ENCODE results near the gene PAOX. TPM values are rescaled to one million over a fixed set of nuclear protein-coding genes. Genes with fewer than 3 reads are reported as not detected.

The PAOX gene
- total and polyA plus RNA-seq, 3 donors from 2014 or later: 24.8 to 91.5 (median 49.5) TPM

DNA sequence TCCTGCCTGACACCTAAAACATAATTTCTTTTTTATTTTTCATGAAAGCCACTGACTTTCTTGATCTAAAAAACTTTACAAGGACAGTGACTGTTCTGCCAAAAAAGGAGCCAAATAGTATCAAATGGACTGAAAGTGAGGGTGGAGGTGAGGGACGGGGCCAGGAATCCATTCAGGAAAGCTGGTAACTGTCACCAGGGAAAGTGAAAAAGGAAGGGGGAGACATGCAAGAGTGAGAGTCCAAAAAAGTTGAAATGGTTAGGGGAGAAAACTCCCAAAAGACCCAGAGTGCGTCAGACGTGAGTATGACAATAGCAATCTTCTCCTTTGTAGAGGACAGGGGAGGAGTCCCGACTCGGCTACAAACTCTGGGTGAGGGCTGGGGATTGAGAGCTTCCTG, 34.8 kb upstream of the PAOX start:
- intact Hi-C loops (cut with DNase I; ENCODE audit: low total_unique reads): no loop called here
- H3K4me1 ChIP-seq: no peaks in the 10 kb centered on the region

GRCh38 chr10:133346413-133346812, 32.6 kb upstream of the PAOX start:
- intact Hi-C loops (cut with DNase I; ENCODE audit: low total_unique reads): no loop called here
- no peaks in the 10 kb centered on the region for H3K27me3 ChIP-seq
- no peak overlapping the region for H3K4me3 ChIP-seq
- H3K36me3 ChIP-seq (ENCODE audit: low read depth, missing control alignments): no peaks in the 10 kb centered on the region
- DNase-seq: no peak
- no peak overlapping the region for H3K27ac ChIP-seq
- no peaks in the 10 kb centered on the region for H3K9me3 ChIP-seq
- 62 to 73% methylated on average over 11 of the region's 11 CpGs for WGBS, 2 donors
- TF ChIP-seq CTCF (IDR thresholded peaks at IDR 0.05): no peak
- no peak for TF ChIP-seq POLR2A (IDR thresholded peaks at IDR 0.05)
- H3K4me1 ChIP-seq: no peaks in the 10 kb centered on the region

More for the DNA sequence above, 34.8 kb upstream of the PAOX start:
- Histone ChIP-seq H3K4me3 (no peak overlapping the region), H3K27ac (no peak overlapping the region), H3K36me3 (ENCODE audit: low read depth, missing control alignments) (no peaks in the 10 kb centered on the region), H3K27me3 (no peaks in the 10 kb centered on the region), H3K9me3 (no peaks in the 10 kb centered on the region)
- 75 to 76% methylated on average over 5 of the region's 5 CpGs for WGBS, 2 donors
- no peak for TF ChIP-seq CTCF (IDR thresholded peaks at IDR 0.05)
- no peak for TF ChIP-seq POLR2A (IDR thresholded peaks at IDR 0.05)
- DNase-seq: no peak

DNA sequence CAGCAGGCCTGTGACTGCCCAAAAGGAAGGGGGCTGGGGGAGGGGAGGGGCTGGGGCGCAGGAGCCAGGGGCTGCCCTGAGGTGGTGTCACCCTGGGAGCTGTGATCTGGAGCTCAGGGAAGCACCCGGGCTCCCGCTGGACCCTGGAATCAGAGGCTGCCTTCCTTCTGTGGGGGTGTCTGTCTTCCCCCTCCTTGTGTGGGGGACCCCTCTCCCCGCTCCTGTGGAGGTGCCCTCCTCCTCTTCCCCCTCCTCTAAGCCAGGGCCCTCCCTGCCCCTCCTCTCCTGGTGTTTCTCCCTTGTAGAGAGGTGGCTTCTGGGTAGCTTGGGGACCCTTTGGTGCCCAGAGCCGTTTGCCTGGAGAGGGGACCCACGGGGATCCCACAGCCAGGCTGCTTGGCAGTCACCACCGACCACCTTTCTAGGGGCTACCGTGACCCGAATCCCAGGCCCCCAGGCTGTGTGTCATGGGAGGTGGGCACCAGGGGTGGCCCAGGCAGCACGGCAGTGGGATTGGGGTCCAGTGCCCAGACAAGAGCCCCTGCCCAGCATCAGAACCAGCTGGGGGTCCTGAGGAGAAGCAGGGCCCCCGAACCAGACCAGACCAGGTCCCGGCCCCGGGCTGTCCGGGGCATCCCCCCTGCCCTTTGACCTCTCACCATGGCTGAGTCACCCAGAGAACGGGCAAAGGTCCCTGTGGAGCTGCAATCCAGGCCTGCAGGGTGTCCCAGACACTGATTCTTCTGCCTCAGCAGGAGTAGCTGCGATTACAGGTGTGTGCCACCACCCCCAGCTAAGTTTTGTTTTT, 31.1 kb upstream of the PAOX start:
- intact Hi-C loops (cut with DNase I; ENCODE audit: low total_unique reads): no loop called here
- no peaks in the 10 kb centered on the region for H3K4me1 ChIP-seq
- no peaks in the 10 kb centered on the region for H3K27me3 ChIP-seq
- no peak overlapping the region for H3K4me3 ChIP-seq
- no peak for DNase-seq
- no peaks in the 10 kb centered on the region for H3K9me3 ChIP-seq
- no peak overlapping the region for H3K27ac ChIP-seq
- TF ChIP-seq CTCF (IDR thresholded peaks at IDR 0.05) (no peak), POLR2A (IDR thresholded peaks at IDR 0.05) (no peak)
- WGBS, 2 donors: 63 to 73% methylated on average over 9 to 16 of the region's 16 CpGs
- H3K36me3 ChIP-seq (ENCODE audit: low read depth, missing control alignments): no peaks in the 10 kb centered on the region

DNA sequence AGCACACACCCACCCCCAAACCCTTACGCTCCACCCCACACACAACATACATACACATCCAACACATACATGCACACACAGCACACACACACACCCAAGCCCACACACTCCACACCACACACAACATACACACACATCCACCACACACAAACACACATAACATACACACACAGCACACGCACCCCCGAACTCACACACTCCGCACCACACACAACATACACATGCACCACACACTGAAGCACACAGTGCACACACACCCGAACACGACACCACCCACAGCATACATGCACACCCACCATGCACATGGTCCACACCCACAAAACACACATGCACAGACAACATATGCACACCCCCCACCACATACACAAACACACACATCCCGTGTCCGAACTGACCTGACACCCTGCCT, 29.9 kb upstream of the PAOX start:
- no peaks in the 10 kb centered on the region for H3K36me3 ChIP-seq (ENCODE audit: low read depth, missing control alignments)
- no peak for DNase-seq
- TF ChIP-seq POLR2A (IDR thresholded peaks at IDR 0.05) (no peak), CTCF (IDR thresholded peaks at IDR 0.05) (no peak)
- H3K4me1 ChIP-seq: no peaks in the 10 kb centered on the region
- no peak overlapping the region for H3K4me3 ChIP-seq
- H3K9me3 ChIP-seq: no peaks in the 10 kb centered on the region
- WGBS, 2 donors: 86 to 93% methylated on average over 8 of the region's 8 CpGs
- no peaks in the 10 kb centered on the region for H3K27me3 ChIP-seq
- intact Hi-C loops (cut with DNase I; ENCODE audit: low total_unique reads): no loop called here
- H3K27ac ChIP-seq: no peak overlapping the region

DNA sequence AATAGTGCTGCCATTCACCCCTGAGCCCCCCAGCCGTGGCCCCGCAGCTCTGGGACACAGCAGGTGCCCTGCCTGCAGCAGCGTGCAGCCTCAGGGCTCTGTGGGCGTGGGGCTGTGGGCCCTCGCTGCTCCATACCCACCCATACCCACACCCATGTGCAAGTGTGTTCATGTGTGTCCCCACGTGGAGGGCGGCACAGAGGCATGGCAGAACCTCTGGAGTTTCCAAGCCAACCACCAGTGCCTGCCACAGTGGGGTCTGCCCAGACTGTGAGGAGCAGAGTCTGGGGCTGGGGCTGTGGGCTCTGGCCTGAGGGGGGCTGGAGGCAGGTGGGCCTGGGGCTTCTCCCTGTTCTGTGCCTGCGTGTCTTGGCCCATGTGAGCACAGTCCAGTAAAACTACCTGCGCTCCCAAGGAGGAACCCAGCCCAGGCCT, 29.5 kb upstream of the PAOX start:
- TF ChIP-seq POLR2A (IDR thresholded peaks at IDR 0.05): no peak
- no peak overlapping the region for H3K4me3 ChIP-seq
- H3K27me3 ChIP-seq: no peaks in the 10 kb centered on the region
- no peaks in the 10 kb centered on the region for H3K9me3 ChIP-seq
- no peak overlapping the region for H3K27ac ChIP-seq
- no peaks in the 10 kb centered on the region for H3K4me1 ChIP-seq
- no peaks in the 10 kb centered on the region for H3K36me3 ChIP-seq (ENCODE audit: low read depth, missing control alignments)
- WGBS, 2 donors: 86 to 92% methylated on average over 6 to 9 of the region's 9 CpGs
- DNase-seq: no peak
- intact Hi-C loops (cut with DNase I; ENCODE audit: low total_unique reads): no loop called here

All from testis (tissue), 3 donors.